HG03521 (cell line): Measurements from ENCODE around the gene CBR3.
"Not testable (repeated sequence)": the region's sequence is repeated elsewhere in the genome, so short reads cannot be mapped to it uniquely, and the experiment has no call there.

Source experiments
- ATAC-seq: cut with Tn5 transposase; IDR thresholded peaks from one replicate; pipeline ENCODE4 v1.9.1; 2021; ENCODE audit warnings: mild to moderate bottlenecking, moderate library complexity; ENCODE audit not compliant: unreplicated experiment

The CBR3 gene

GRCh38 chr21:36117286-36117741 lies 17.6 kb upstream of the CBR3 start:
- no peak for ATAC-seq

- no peak for ATAC-seq
Observed at GRCh38 chr21:36120304-36120888, 14.5 kb upstream of the CBR3 start.

GRCh38 chr21:36122977-36123376 lies 11.9 kb upstream of the CBR3 start:
- ATAC-seq = no peak

- no peak for ATAC-seq
Observed at GRCh38 chr21:36124395-36124794, 10.5 kb upstream of the CBR3 start.

- no peak for ATAC-seq
Observed at GRCh38 chr21:36125512-36126207, 9.2 kb upstream of the CBR3 start.

- no peak for ATAC-seq
Observed at GRCh38 chr21:36126208-36126565, 8.7 kb upstream of the CBR3 start.

- no peak for ATAC-seq
Observed at GRCh38 chr21:36126621-36127110, 8.2 kb upstream of the CBR3 start.

GRCh38 chr21:36127250-36127904 lies 7.5 kb upstream of the CBR3 start:
- no peak for ATAC-seq

- ATAC-seq = no peak
Observed at GRCh38 chr21:36127977-36128376, 6.9 kb upstream of the CBR3 start.

- ATAC-seq = no peak
Observed at GRCh38 chr21:36129219-36129618, 5.7 kb upstream of the CBR3 start.

GRCh38 chr21:36130414-36130762 lies 4.5 kb upstream of the CBR3 start:
- ATAC-seq = not testable (repeated sequence)

GRCh38 chr21:36130839-36131238 lies 4.0 kb upstream of the CBR3 start:
- not testable (repeated sequence) for ATAC-seq

GRCh38 chr21:36132696-36133095 lies 2.2 kb upstream of the CBR3 start:
- no peak for ATAC-seq

- no peak for ATAC-seq
Observed at GRCh38 chr21:36135391-36136102, 668 bp downstream of the CBR3 start.

GRCh38 chr21:36139791-36140190 lies 4.9 kb downstream of the CBR3 start:
- ATAC-seq = not testable (repeated sequence)

GRCh38 chr21:36141513-36141925 lies 6.6 kb downstream of the CBR3 start:
- no peak for ATAC-seq

- not testable (repeated sequence) for ATAC-seq
Observed at GRCh38 chr21:36144233-36144632, 9.4 kb downstream of the CBR3 start.

GRCh38 chr21:36145259-36145658 lies 10.4 kb downstream of the CBR3 start:
- ATAC-seq = no peak

GRCh38 chr21:36147911-36148310 lies 13.0 kb downstream of the CBR3 start:
- ATAC-seq = no peak

GRCh38 chr21:36148886-36149285 lies 14.0 kb downstream of the CBR3 start:
- no peak for ATAC-seq
